Thoracic aorta (tissue), 2 donors: ENCODE measurements around the gene CLGN. TPM values are rescaled to one million over a fixed set of nuclear protein-coding genes. Genes with fewer than 3 reads are reported as not detected.

Experiments
- ATAC-seq: fragments of 150-250 bp; one replicate; pipeline ENCODE4 v1.8.0; 2017; ENCODE audit warnings: low read depth; ENCODE audit not compliant: insufficient number of reproducible peaks, low FRiP score
- DNase-seq: peaks from one replicate; pipeline ENCODE4 v3.0.0-alpha.2; 2020; ENCODE audit warnings: low spot score
- H3K27ac ChIP-seq, 2 donors: fragments of 200-600 bp; sonication (generic); 1 replicate in 1 of 2; 2 replicates in 1 of 2; pipeline ENCODE4 v1.5.1; 2016; ENCODE audit warnings: mild to moderate bottlenecking in 2 of 2, moderate library complexity in 2 of 2
- H3K27me3 ChIP-seq: fragments of 200-600 bp; sonication (generic); replicated peaks from 2 replicates; pipeline ENCODE4 v1.6.0; 2016; ENCODE audit warnings: mild to moderate bottlenecking; ENCODE audit not compliant: insufficient read depth
- H3K36me3 ChIP-seq: fragments of 200-600 bp; sonication (generic); one replicate; pipeline ENCODE4 v1.5.1; 2016
- H3K4me1 ChIP-seq, 2 donors: fragments of 200-600 bp; sonication (generic); 1 replicate in 1 of 2; 2 replicates in 1 of 2; pipeline versions ENCODE4 v1.5.1 to v1.6.0; 2016; ENCODE audit warnings: low read depth in 2 of 2, mild to moderate bottlenecking in 1 of 2; ENCODE audit not compliant: control insufficient read depth in 1 of 2
- H3K4me3 ChIP-seq: fragments of 200-600 bp; sonication (generic); 2 replicates; pipeline ENCODE4 v1.5.1; 2016; ENCODE audit warnings: mild to moderate bottlenecking
- H3K9me3 ChIP-seq: fragments of 200-600 bp; sonication (generic); 2 replicates; pipeline ENCODE4 v1.5.1; 2016
- total RNA-seq, 2 donors: library from RNA; depleted of rRNA; stranded (reverse); fragments of >200 nt; gene quantifications; one replicate each; pipeline versions ENCODE4 v1.1.0 to v1.2.3, GENCODE V29; 2016
- TF ChIP-seq, protein P1 (sequence below): fragments of 200-600 bp; sonication (generic); IDR thresholded peaks from one replicate; pipeline ENCODE4 v1.5.1; 2019; ENCODE audit warnings: antibody characterized with exemption

The CLGN gene
- total RNA-seq, 2 donors from 2014 or later = 0.21 TPM; not detected in 1

DNA sequence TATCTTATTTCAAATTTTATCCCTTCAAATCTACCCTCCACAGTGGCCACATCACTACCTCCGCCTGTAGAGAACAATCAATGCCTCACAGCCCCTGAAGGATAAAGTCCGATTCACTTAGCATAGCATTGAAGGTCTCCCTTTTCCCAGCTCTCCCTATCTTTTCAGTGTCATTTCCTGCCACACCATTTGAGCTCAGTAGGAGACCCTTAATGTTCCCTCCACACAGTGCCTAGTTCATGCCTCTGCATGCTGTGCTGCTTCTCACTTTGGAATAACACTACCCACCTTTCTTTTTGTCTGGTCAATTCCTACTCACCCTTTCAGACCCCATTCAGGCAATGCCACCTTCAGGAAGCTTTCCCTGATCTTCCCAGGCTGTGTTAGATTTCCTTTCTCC is 77.6 kb downstream of the CLGN start:
- TF ChIP-seq, protein P1, sequence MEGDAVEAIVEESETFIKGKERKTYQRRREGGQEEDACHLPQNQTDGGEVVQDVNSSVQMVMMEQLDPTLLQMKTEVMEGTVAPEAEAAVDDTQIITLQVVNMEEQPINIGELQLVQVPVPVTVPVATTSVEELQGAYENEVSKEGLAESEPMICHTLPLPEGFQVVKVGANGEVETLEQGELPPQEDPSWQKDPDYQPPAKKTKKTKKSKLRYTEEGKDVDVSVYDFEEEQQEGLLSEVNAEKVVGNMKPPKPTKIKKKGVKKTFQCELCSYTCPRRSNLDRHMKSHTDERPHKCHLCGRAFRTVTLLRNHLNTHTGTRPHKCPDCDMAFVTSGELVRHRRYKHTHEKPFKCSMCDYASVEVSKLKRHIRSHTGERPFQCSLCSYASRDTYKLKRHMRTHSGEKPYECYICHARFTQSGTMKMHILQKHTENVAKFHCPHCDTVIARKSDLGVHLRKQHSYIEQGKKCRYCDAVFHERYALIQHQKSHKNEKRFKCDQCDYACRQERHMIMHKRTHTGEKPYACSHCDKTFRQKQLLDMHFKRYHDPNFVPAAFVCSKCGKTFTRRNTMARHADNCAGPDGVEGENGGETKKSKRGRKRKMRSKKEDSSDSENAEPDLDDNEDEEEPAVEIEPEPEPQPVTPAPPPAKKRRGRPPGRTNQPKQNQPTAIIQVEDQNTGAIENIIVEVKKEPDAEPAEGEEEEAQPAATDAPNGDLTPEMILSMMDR = no peak
- no peak for ATAC-seq
- DNase-seq = no peak

DNA sequence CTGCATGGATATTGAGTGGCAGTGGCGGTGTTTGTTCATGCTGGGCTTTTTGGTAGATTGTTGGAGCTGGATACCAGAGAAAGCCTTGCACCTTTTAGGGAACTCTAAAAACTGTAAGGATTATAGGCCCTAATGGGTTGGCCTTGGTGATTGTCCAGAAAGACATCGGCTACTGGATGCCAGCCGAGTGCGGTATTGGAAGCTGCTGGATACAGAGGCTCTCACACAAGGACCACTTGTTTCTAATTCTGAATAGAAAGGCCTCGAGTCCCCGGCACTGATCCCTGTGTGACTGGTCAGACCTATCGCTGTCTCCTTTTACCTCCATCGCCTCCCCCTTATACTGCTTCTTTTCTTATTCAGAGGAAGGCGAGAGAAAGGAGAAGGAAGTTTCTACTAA is 81.3 kb downstream of the CLGN start:
- no peaks in the 10 kb centered on the region for H3K36me3 ChIP-seq
- no peaks in the 10 kb centered on the region for H3K27me3 ChIP-seq
- H3K27ac ChIP-seq = no peak overlapping the region
- TF ChIP-seq, protein P1 = no peak
- no peak overlapping the region for H3K4me3 ChIP-seq
- no peaks in the 10 kb centered on the region for H3K9me3 ChIP-seq
- DNase-seq = no peak
- ATAC-seq = no peak
- H3K4me1 ChIP-seq = no peaks in the 10 kb centered on the region

More for the DNA sequence above, 77.6 kb downstream of the CLGN start:
- Histone ChIP-seq H3K36me3 (no peaks in the 10 kb centered on the region), H3K4me1 (no peaks in the 10 kb centered on the region), H3K4me3 (no peak overlapping the region), H3K9me3 (no peaks in the 10 kb centered on the region), H3K27me3 (no peaks in the 10 kb centered on the region), H3K27ac (no peak overlapping the region)

- H3K4me1 ChIP-seq = no peaks in the 10 kb centered on the region
- H3K27ac ChIP-seq = no peak overlapping the region
- no peaks in the 10 kb centered on the region for H3K27me3 ChIP-seq
- no peak overlapping the region for H3K4me3 ChIP-seq
- no peak for DNase-seq
- no peaks in the 10 kb centered on the region for H3K36me3 ChIP-seq
- TF ChIP-seq, protein P1 = no peak
- no peaks in the 10 kb centered on the region for H3K9me3 ChIP-seq
- ATAC-seq = no peak
Observed at GRCh38 chr4:140344621-140345020, 82.8 kb downstream of the CLGN start.

DNA sequence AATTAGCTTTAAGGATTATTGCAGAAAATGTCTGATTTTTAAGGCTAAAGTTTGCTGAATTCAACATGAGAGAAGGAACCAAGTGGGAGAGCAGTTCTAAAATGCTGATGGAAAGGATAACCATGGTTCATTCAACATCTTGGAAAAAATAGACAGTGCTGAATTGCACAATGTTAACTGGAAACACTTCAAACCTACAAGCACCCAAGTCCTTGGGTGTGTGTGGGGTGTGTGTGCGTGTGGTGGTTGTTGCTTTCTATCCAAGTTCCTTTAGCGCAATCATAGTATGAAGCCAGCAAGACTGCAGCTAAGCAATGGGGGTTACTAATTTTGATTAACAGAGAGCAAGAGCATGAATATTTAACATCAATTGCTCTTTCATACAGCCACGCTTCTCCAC is 83.3 kb downstream of the CLGN start:
- H3K4me3 ChIP-seq = no peak overlapping the region
- H3K27me3 ChIP-seq = no peaks in the 10 kb centered on the region
- no peaks in the 10 kb centered on the region for H3K36me3 ChIP-seq
- ATAC-seq (no peak), DNase-seq (no peak)
- H3K9me3 ChIP-seq = no peaks in the 10 kb centered on the region
- TF ChIP-seq, protein P1 = no peak
- H3K4me1 ChIP-seq = no peaks in the 10 kb centered on the region
- H3K27ac ChIP-seq = no peak overlapping the region

DNA sequence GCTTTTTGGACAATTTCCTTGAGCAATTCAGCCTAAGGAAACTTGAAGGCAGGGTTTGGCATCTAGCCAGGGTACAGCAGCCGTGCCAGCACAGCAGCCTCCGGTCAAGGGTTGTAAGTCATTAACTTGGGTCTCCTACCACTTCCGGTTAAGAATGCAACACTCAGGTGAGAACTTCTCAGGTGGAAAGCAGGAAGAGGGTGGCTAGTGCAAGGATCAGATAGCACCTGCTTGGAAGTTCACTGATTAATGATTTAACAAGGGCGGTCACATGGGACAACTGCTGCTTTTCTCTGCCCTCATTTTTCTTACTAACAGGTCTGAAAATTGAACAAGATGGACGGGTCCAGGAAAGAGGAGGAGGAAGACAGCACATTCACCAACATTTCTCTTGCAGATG is 84.1 kb downstream of the CLGN start:
- Histone ChIP-seq H3K27me3 (no peaks in the 10 kb centered on the region), H3K36me3 (no peaks in the 10 kb centered on the region), H3K4me3 (no peak overlapping the region), H3K9me3 (no peaks in the 10 kb centered on the region), H3K27ac (no peak overlapping the region), H3K4me1 (no peaks in the 10 kb centered on the region)
- DNase-seq = no peak
- ATAC-seq = no peak
- TF ChIP-seq, protein P1 = no peak
